ENCODE results near the gene PCGF3. TPM values are rescaled to one million over a fixed set of nuclear protein-coding genes. Genes with fewer than 3 reads are reported as not detected.

The PCGF3 gene
- total RNA-seq, 1 experiment from 2014 or later, result 31.5 TPM

DNA sequence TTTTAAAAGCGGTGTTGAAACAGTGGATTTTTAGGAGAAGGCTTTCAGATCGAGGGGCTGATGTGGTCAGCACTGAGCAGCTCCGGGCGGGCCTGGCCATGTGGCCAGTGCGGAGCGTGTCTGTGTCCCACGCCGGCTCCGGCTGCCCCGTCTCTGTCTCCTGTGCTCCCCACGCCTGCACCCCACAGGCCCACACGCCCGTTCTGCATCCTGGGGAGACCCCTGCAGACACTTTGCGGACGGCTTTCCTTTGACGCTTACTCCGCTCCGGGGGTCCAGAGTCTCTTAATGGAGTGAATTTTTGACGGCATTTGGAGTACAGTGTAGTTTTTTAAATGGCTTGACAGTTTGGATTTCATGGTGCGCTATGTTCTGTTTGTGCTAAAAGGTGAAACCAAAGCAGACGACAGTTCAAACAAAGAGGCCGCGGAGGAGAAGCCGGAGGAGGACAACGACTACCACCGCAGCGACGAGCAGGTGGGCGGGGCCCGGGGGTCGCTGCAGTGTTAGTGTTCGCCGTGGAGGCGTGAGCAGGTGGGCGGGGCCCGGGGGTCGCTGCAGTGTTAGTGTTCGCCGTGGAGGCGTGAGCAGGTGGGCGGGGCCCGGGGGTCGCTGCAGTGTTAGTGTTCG is 38.7 kb downstream of the PCGF3 start:
- Histone ChIP-seq H3F3A (ENCODE audit: low read length, unreplicated experiment) (no peaks in the 10 kb centered on the region), H3K79me2 (ENCODE audit: low read length) (no peaks in the 10 kb centered on the region), H3K27ac (ENCODE audit: low read length) (no peak overlapping the region), H3K9me2 (replicated peaks; ENCODE audit: low read length) (no peaks in the 10 kb centered on the region), H3K4me2 (ENCODE audit: low read length) (no peak overlapping the region), H2AFZ (ENCODE audit: low read length) (no peak overlapping the region), H3K4me1 (ENCODE audit: insufficient read depth, low read length) (no peaks in the 10 kb centered on the region), H3K9ac (ENCODE audit: low read length) (no peak overlapping the region), H3K9me3 (ENCODE audit: low read length) (no peaks in the 10 kb centered on the region), H3K36me3 (ENCODE audit: low read depth, low read length) (peaks cover 6% of the 10 kb centered on the region; the same call in 1 of the 2 replicates), H3K27me3 (ENCODE audit: low read length) (no peaks in the 10 kb centered on the region), H3K4me3 (ENCODE audit: low read length) (no peak overlapping the region), H4K20me1 (ENCODE audit: low read length) (no peaks in the 10 kb centered on the region)
- POLR2A ChIA-PET (ENCODE audit: unreplicated experiment), result no interaction called here
- intact Hi-C loops (cut with micrococcal nuclease), result no loop called here
- TF ChIP-seq CTCF (conservative IDR thresholded peaks at IDR 0.05; ENCODE audit: low read depth, low read length), result no peak
- TF ChIP-seq EZH2 (IDR thresholded peaks at IDR 0.05; ENCODE audit: low read length, unreplicated experiment), result no peak
- TF ChIP-seq EZH2phosphoT487 (IDR thresholded peaks at IDR 0.05; ENCODE audit: borderline replicate concordance, low read length), result no peak
- DNase-seq, result no peak
- CTCF ChIA-PET, result no interaction called here
- no peak for ATAC-seq
- no TSS peak for BruUV-seq (replicated peaks)

- Histone ChIP-seq H2AFZ (ENCODE audit: low read length) (no peak overlapping the region), H3K9me3 (ENCODE audit: low read length) (no peaks in the 10 kb centered on the region), H3K9me2 (replicated peaks; ENCODE audit: low read length) (no peaks in the 10 kb centered on the region), H3K79me2 (ENCODE audit: low read length) (no peaks in the 10 kb centered on the region), H3K9ac (ENCODE audit: low read length) (no peak overlapping the region), H3K4me3 (ENCODE audit: low read length) (no peak overlapping the region), H3K4me1 (ENCODE audit: insufficient read depth, low read length) (no peaks in the 10 kb centered on the region), H3K27me3 (ENCODE audit: low read length) (no peaks in the 10 kb centered on the region), H3K4me2 (ENCODE audit: low read length) (no peak overlapping the region), H3K36me3 (ENCODE audit: low read depth, low read length) (peaks cover 6% of the 10 kb centered on the region; the same call in 1 of the 2 replicates), H3F3A (ENCODE audit: low read length, unreplicated experiment) (no peaks in the 10 kb centered on the region), H3K27ac (ENCODE audit: low read length) (no peak overlapping the region), H4K20me1 (ENCODE audit: low read length) (no peaks in the 10 kb centered on the region)
- BruUV-seq (replicated peaks), result no TSS peak
- TF ChIP-seq EZH2phosphoT487 (IDR thresholded peaks at IDR 0.05; ENCODE audit: borderline replicate concordance, low read length) (no peak), EZH2 (IDR thresholded peaks at IDR 0.05; ENCODE audit: low read length, unreplicated experiment) (no peak), CTCF (conservative IDR thresholded peaks at IDR 0.05; ENCODE audit: low read depth, low read length) (no peak)
- intact Hi-C loops (cut with micrococcal nuclease), result no loop called here
- DNase-seq (no peak), ATAC-seq (no peak)
- CTCF ChIA-PET, result no interaction called here
- POLR2A ChIA-PET (ENCODE audit: unreplicated experiment), result no interaction called here
Observed at GRCh38 chr4:747546-748170, 42.0 kb downstream of the PCGF3 start.

- no peaks in the 10 kb centered on the region for H3K9me2 ChIP-seq (replicated peaks; ENCODE audit: low read length)
- H3K9ac ChIP-seq (ENCODE audit: low read length), result no peak overlapping the region
- H3K4me2 ChIP-seq (ENCODE audit: low read length), result no peak overlapping the region
- no peaks in the 10 kb centered on the region for H3K9me3 ChIP-seq (ENCODE audit: low read length)
- no peak overlapping the region for H3K4me3 ChIP-seq (ENCODE audit: low read length)
- ChIA-PET CTCF (no interaction called here), POLR2A (ENCODE audit: unreplicated experiment) (no interaction called here)
- H3K4me1 ChIP-seq (ENCODE audit: insufficient read depth, low read length), result no peaks in the 10 kb centered on the region
- no peak overlapping the region for H3K27ac ChIP-seq (ENCODE audit: low read length)
- DNase-seq, result no peak
- BruUV-seq (replicated peaks), result no TSS peak
- H3K27me3 ChIP-seq (ENCODE audit: low read length), result no peaks in the 10 kb centered on the region
- H2AFZ ChIP-seq (ENCODE audit: low read length), result no peak overlapping the region
- TF ChIP-seq EZH2 (IDR thresholded peaks at IDR 0.05; ENCODE audit: low read length, unreplicated experiment), result no peak
- H4K20me1 ChIP-seq (ENCODE audit: low read length), result no peaks in the 10 kb centered on the region
- no peak for ATAC-seq
- H3K79me2 ChIP-seq (ENCODE audit: low read length), result no peaks in the 10 kb centered on the region
- H3K36me3 ChIP-seq (ENCODE audit: low read depth, low read length), result peaks cover 6% of the 10 kb centered on the region; the same call in 1 of the 2 replicates
- intact Hi-C loops (cut with micrococcal nuclease), result no loop called here
- H3F3A ChIP-seq (ENCODE audit: low read length, unreplicated experiment), result no peaks in the 10 kb centered on the region
Observed at GRCh38 chr4:748461-748860, 42.8 kb downstream of the PCGF3 start.
